H1 (cell line): ENCODE measurements around the gene RRAGC. TPM values are rescaled to one million over a fixed set of nuclear protein-coding genes. Genes with fewer than 3 reads are reported as not detected.

Experiments used
- CHD1 ChIP-seq: IDR thresholded peaks from 2 replicates; pipeline ENCODE4 v1.6.1; 2012; ENCODE audit warnings: low read depth, low read length, improper control_type of control experiment
- FOSL1 ChIP-seq: IDR thresholded peaks from 2 replicates; pipeline ENCODE4 v1.6.1; 2011; ENCODE audit warnings: mild to moderate bottlenecking, low read depth, low read length, moderate library complexity; ENCODE audit not compliant: insufficient read depth
- SAP30 ChIP-seq: fragments of 300-600 bp; sonication (generic); IDR thresholded peaks from 2 replicates; pipeline ENCODE4 v1.7.1; 2012; ENCODE audit warnings: low read length, moderate library complexity, mild to moderate bottlenecking, inconsistent platforms; ENCODE audit not compliant: insufficient read depth, insufficient replicate concordance
- SP1 ChIP-seq: IDR thresholded peaks from 2 replicates; pipeline ENCODE4 v1.6.1; 2011; ENCODE audit warnings: low read depth, low read length
- polyA plus RNA-seq, 7 experiments: library from polyadenylated mRNA; depleted of rRNA in 3 of 7; stranded (reverse) in 5 of 7; unstranded in 2 of 7; fragments of >200 nt in 5 of 7; fragments of 200-250 nt in 2 of 7; gene quantifications; 1 replicate in 5 of 7; 2 replicates in 1 of 7; 4 replicates in 1 of 7; pipeline versions ENCODE4 v1.2.1 to v1.2.3, GENCODE V29; 2011 to 2013; ENCODE audit warnings: missing spikeins in 2 of 7, mixed read lengths in 2 of 7
- total RNA-seq: library from RNA; stranded (reverse); fragmentation: NEBNext Ultra II Directional; extraction: Animal tissue kit (Norgen Biotek cat#: 25700); gene quantifications from 2 replicates; pipeline ENCODE4 v1.2.1, GENCODE V29; 2021
- TF ChIP-seq, protein P1 (sequence below): fragments of 300-600 bp; sonication (generic); IDR thresholded peaks from 2 replicates; pipeline ENCODE4 v1.7.1; 2012; ENCODE audit warnings: low read length, moderate library complexity, mild to moderate bottlenecking, inconsistent platforms; ENCODE audit not compliant: insufficient replicate concordance
- TF ChIP-seq, protein P2 (sequence below): IDR thresholded peaks from 2 replicates; pipeline ENCODE4 v1.6.1; 2011; ENCODE audit warnings: low read length, improper control_type of control experiment

The RRAGC gene
- total and polyA plus RNA-seq, 2 of the 8 experiments (the other 6 are each of a cell fraction or from before 2014, with no cell fraction given) = 12.0 to 16.5 TPM

DNA sequence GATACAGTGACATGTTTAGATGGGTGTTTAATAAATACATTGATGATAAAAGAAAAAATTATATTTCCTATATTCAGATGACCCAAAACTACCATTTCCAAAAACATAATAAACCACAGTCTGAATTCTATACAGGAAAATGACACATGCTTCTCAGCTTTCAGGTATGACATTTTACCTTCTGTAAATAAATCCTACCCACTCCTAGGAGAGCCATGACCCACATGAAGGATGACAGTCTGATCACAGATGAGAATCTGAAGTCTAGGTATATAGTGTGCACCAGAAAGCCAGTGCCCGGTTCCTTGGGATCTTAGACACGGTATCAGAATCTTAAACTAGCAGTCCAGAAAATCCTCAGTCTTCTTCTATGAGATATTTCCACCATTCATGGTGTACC, 25.5 kb upstream of the RRAGC start (continued):
- TF ChIP-seq, protein P1, sequence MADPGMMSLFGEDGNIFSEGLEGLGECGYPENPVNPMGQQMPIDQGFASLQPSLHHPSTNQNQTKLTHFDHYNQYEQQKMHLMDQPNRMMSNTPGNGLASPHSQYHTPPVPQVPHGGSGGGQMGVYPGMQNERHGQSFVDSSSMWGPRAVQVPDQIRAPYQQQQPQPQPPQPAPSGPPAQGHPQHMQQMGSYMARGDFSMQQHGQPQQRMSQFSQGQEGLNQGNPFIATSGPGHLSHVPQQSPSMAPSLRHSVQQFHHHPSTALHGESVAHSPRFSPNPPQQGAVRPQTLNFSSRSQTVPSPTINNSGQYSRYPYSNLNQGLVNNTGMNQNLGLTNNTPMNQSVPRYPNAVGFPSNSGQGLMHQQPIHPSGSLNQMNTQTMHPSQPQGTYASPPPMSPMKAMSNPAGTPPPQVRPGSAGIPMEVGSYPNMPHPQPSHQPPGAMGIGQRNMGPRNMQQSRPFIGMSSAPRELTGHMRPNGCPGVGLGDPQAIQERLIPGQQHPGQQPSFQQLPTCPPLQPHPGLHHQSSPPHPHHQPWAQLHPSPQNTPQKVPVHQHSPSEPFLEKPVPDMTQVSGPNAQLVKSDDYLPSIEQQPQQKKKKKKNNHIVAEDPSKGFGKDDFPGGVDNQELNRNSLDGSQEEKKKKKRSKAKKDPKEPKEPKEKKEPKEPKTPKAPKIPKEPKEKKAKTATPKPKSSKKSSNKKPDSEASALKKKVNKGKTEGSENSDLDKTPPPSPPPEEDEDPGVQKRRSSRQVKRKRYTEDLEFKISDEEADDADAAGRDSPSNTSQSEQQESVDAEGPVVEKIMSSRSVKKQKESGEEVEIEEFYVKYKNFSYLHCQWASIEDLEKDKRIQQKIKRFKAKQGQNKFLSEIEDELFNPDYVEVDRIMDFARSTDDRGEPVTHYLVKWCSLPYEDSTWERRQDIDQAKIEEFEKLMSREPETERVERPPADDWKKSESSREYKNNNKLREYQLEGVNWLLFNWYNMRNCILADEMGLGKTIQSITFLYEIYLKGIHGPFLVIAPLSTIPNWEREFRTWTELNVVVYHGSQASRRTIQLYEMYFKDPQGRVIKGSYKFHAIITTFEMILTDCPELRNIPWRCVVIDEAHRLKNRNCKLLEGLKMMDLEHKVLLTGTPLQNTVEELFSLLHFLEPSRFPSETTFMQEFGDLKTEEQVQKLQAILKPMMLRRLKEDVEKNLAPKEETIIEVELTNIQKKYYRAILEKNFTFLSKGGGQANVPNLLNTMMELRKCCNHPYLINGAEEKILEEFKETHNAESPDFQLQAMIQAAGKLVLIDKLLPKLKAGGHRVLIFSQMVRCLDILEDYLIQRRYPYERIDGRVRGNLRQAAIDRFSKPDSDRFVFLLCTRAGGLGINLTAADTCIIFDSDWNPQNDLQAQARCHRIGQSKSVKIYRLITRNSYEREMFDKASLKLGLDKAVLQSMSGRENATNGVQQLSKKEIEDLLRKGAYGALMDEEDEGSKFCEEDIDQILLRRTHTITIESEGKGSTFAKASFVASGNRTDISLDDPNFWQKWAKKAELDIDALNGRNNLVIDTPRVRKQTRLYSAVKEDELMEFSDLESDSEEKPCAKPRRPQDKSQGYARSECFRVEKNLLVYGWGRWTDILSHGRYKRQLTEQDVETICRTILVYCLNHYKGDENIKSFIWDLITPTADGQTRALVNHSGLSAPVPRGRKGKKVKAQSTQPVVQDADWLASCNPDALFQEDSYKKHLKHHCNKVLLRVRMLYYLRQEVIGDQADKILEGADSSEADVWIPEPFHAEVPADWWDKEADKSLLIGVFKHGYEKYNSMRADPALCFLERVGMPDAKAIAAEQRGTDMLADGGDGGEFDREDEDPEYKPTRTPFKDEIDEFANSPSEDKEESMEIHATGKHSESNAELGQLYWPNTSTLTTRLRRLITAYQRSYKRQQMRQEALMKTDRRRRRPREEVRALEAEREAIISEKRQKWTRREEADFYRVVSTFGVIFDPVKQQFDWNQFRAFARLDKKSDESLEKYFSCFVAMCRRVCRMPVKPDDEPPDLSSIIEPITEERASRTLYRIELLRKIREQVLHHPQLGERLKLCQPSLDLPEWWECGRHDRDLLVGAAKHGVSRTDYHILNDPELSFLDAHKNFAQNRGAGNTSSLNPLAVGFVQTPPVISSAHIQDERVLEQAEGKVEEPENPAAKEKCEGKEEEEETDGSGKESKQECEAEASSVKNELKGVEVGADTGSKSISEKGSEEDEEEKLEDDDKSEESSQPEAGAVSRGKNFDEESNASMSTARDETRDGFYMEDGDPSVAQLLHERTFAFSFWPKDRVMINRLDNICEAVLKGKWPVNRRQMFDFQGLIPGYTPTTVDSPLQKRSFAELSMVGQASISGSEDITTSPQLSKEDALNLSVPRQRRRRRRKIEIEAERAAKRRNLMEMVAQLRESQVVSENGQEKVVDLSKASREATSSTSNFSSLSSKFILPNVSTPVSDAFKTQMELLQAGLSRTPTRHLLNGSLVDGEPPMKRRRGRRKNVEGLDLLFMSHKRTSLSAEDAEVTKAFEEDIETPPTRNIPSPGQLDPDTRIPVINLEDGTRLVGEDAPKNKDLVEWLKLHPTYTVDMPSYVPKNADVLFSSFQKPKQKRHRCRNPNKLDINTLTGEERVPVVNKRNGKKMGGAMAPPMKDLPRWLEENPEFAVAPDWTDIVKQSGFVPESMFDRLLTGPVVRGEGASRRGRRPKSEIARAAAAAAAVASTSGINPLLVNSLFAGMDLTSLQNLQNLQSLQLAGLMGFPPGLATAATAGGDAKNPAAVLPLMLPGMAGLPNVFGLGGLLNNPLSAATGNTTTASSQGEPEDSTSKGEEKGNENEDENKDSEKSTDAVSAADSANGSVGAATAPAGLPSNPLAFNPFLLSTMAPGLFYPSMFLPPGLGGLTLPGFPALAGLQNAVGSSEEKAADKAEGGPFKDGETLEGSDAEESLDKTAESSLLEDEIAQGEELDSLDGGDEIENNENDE = no peak
- TF ChIP-seq SP1 (no peak), SAP30 (no peak), CHD1 (no peak), FOSL1 (no peak)
- TF ChIP-seq, protein P2, sequence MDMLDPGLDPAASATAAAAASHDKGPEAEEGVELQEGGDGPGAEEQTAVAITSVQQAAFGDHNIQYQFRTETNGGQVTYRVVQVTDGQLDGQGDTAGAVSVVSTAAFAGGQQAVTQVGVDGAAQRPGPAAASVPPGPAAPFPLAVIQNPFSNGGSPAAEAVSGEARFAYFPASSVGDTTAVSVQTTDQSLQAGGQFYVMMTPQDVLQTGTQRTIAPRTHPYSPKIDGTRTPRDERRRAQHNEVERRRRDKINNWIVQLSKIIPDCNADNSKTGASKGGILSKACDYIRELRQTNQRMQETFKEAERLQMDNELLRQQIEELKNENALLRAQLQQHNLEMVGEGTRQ = no peak
